GM23338 (cell line): Measurements from ENCODE around the gene C4BPA.

ENCODE experiments used
- CREB1 ChIP-seq: fragments of 250-450 bp; sonication (Bioruptor Pico); IDR thresholded peaks from 2 replicates; pipeline ENCODE4 v1.5.0; 2020; ENCODE audit warnings: low read depth, mild to moderate bottlenecking, moderate library complexity
- EZH2 ChIP-seq: fragments of 200-600 bp; sonication (generic); IDR thresholded peaks from one replicate; pipeline ENCODE4 v1.8.0; 2017; ENCODE audit warnings: antibody characterized with exemption, mild to moderate bottlenecking, low read depth; ENCODE audit not compliant: unreplicated experiment
- EZH2phosphoT487 ChIP-seq: fragments of 200-600 bp; sonication (generic); IDR thresholded peaks from one replicate; pipeline ENCODE4 v1.8.1; 2018; ENCODE audit warnings: antibody characterized with exemption; ENCODE audit not compliant: unreplicated experiment
- POLR2AphosphoS5 ChIP-seq: IDR thresholded peaks from 2 replicates; pipeline ENCODE4 v1.6.1; 2016; ENCODE audit warnings: antibody characterized with exemption, low read depth
- TF ChIP-seq, protein P1 (sequence below), 2 experiments: fragments of 200-600 bp in 1 of 2; sonication (generic) in 1 of 2; conservative IDR thresholded peaks; 2 replicates each; pipeline versions ENCODE4 v1.5.1 to v1.6.1; 2016 to 2017; ENCODE audit warnings: antibody characterized with exemption in 2 of 2, low read depth in 2 of 2, mild to moderate bottlenecking in 2 of 2, moderate library complexity in 1 of 2
- TF ChIP-seq, protein P2 (sequence below): IDR thresholded peaks from 2 replicates; pipeline ENCODE4 v1.6.1; 2016; ENCODE audit warnings: antibody characterized with exemption
- TF ChIP-seq, protein P3 (sequence below): IDR thresholded peaks from one replicate; pipeline ENCODE4 v1.6.1; 2018; ENCODE audit warnings: antibody characterized with exemption; ENCODE audit not compliant: unreplicated experiment

DNA sequence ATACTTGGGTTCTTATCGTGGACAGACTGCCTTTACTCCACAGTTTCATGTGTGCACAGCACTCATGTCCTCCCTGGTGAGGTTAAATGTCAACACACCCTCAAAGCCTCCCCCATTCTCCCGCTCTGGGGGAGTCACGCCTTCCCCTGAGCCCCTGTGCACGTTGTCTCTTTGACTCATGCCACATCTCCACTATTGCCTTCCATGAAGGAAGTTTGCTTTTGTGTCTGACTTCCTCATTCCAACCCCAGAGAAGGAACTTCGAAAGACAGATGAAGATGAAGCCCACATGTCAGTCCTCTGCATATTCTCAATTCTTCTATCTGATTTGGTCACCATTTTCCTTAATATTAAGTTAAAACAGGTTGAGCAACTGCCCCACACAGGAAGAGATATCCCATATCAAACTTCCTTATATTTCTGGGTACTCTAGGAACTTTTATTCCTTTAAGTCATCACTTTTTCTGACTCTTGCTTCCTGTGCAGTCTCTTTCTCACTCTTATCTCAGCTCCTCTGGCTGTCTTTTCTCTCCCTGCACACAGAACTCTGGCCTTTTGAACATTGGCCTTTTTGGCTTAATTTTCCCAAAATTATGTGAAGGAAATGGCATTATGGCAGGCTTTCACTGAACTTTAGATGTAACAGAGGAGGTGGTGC lies 41.5 kb downstream of the C4BPA start:
- TF ChIP-seq, protein P1, sequence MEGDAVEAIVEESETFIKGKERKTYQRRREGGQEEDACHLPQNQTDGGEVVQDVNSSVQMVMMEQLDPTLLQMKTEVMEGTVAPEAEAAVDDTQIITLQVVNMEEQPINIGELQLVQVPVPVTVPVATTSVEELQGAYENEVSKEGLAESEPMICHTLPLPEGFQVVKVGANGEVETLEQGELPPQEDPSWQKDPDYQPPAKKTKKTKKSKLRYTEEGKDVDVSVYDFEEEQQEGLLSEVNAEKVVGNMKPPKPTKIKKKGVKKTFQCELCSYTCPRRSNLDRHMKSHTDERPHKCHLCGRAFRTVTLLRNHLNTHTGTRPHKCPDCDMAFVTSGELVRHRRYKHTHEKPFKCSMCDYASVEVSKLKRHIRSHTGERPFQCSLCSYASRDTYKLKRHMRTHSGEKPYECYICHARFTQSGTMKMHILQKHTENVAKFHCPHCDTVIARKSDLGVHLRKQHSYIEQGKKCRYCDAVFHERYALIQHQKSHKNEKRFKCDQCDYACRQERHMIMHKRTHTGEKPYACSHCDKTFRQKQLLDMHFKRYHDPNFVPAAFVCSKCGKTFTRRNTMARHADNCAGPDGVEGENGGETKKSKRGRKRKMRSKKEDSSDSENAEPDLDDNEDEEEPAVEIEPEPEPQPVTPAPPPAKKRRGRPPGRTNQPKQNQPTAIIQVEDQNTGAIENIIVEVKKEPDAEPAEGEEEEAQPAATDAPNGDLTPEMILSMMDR (conservative IDR thresholded peaks at IDR 0.05; ENCODE audit: low read depth in 2 of 2): no peak
- TF ChIP-seq, protein P2, sequence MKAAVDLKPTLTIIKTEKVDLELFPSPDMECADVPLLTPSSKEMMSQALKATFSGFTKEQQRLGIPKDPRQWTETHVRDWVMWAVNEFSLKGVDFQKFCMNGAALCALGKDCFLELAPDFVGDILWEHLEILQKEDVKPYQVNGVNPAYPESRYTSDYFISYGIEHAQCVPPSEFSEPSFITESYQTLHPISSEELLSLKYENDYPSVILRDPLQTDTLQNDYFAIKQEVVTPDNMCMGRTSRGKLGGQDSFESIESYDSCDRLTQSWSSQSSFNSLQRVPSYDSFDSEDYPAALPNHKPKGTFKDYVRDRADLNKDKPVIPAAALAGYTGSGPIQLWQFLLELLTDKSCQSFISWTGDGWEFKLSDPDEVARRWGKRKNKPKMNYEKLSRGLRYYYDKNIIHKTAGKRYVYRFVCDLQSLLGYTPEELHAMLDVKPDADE: no peak
- no peak for TF ChIP-seq EZH2phosphoT487
- no peak for TF ChIP-seq CREB1 (CRISPR knock-in tag)
- TF ChIP-seq POLR2AphosphoS5: no peak
- TF ChIP-seq EZH2: no peak
- TF ChIP-seq, protein P3, sequence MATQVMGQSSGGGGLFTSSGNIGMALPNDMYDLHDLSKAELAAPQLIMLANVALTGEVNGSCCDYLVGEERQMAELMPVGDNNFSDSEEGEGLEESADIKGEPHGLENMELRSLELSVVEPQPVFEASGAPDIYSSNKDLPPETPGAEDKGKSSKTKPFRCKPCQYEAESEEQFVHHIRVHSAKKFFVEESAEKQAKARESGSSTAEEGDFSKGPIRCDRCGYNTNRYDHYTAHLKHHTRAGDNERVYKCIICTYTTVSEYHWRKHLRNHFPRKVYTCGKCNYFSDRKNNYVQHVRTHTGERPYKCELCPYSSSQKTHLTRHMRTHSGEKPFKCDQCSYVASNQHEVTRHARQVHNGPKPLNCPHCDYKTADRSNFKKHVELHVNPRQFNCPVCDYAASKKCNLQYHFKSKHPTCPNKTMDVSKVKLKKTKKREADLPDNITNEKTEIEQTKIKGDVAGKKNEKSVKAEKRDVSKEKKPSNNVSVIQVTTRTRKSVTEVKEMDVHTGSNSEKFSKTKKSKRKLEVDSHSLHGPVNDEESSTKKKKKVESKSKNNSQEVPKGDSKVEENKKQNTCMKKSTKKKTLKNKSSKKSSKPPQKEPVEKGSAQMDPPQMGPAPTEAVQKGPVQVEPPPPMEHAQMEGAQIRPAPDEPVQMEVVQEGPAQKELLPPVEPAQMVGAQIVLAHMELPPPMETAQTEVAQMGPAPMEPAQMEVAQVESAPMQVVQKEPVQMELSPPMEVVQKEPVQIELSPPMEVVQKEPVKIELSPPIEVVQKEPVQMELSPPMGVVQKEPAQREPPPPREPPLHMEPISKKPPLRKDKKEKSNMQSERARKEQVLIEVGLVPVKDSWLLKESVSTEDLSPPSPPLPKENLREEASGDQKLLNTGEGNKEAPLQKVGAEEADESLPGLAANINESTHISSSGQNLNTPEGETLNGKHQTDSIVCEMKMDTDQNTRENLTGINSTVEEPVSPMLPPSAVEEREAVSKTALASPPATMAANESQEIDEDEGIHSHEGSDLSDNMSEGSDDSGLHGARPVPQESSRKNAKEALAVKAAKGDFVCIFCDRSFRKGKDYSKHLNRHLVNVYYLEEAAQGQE: no peak
